Panc1 (cell line): ENCODE measurements around the gene CD6. TPM values are rescaled to one million over a fixed set of nuclear protein-coding genes. Genes with fewer than 3 reads are reported as not detected.

Source experiments
- ATAC-seq: fragments of 200-7000 bp; cut with Tn5 transposase; 2 replicates; pipeline ENCODE4 v1.9.1; 2020; ENCODE audit warnings: mild to moderate bottlenecking, moderate library complexity
- BruUV-seq: library from RNA; stranded (reverse); fragments of 400-500 nt; replicated peaks from 2 replicates; lab custom pipeline; 2021; lab: Mats Ljungman, UMichigan
- CTCF ChIA-PET: fragments of 300-600 bp; sonication (Branson Sonifier 250); formaldehyde crosslinking; loops from one replicate; lab custom pipeline; 2022; ENCODE audit warnings: antibody characterized with exemption; lab: Charles Lee
- POLR2A ChIA-PET: fragments of 300-600 bp; sonication (Branson Sonifier 250); formaldehyde crosslinking; loops from one replicate; lab custom pipeline; 2022; ENCODE audit warnings: antibody characterized with exemption; lab: Charles Lee
- DNase-seq: peaks from one replicate; pipeline ENCODE4 v3.0.0-alpha.2; 2010; ENCODE audit warnings: low read depth, low spot score
- H3K27ac ChIP-seq: 2 replicates; pipeline ENCODE4 v1.5.1; 2011; ENCODE audit warnings: mild to moderate bottlenecking, low read length, inconsistent platforms
- H3K27me3 ChIP-seq: fragments of 200-500 bp; sonication (Bioruptor generic); 2 replicates; pipeline ENCODE4 v1.6.0; 2014; ENCODE audit warnings: low read length, inconsistent platforms; ENCODE audit not compliant: control insufficient read depth, insufficient read depth
- H3K36me3 ChIP-seq: fragments of 200-500 bp; sonication (Bioruptor generic); 2 replicates; pipeline ENCODE4 v1.5.1; 2014; ENCODE audit warnings: inconsistent platforms, mild to moderate bottlenecking, low read length, moderate library complexity; ENCODE audit not compliant: control insufficient read depth, insufficient read depth
- H3K4me1 ChIP-seq: 2 replicates; pipeline ENCODE4 v1.5.1; 2011; ENCODE audit warnings: inconsistent platforms, mild to moderate bottlenecking, low read length, moderate library complexity; ENCODE audit not compliant: control insufficient read depth, insufficient read depth
- H3K4me3 ChIP-seq, 2 experiments: 2 replicates each; pipeline ENCODE4 v1.5.1; 2011 to 2012; ENCODE audit warnings: low read depth in 2 of 2, low read length in 2 of 2, mild to moderate bottlenecking in 2 of 2, inconsistent platforms in 1 of 2, moderate library complexity in 1 of 2
- H3K9me3 ChIP-seq: fragments of 200-500 bp; sonication (Bioruptor generic); 2 replicates; pipeline ENCODE4 v1.5.1; 2014; ENCODE audit warnings: low read depth, mild to moderate bottlenecking, inconsistent platforms, low read length, moderate library complexity; ENCODE audit not compliant: control insufficient read depth, insufficient read depth
- POLR2AphosphoS5 ChIP-seq: IDR thresholded peaks from 2 replicates; pipeline ENCODE4 v1.6.1; 2012; ENCODE audit warnings: mild to moderate bottlenecking, low read depth, low read length, moderate library complexity
- SIN3A ChIP-seq: IDR thresholded peaks from 2 replicates; pipeline ENCODE4 v1.6.1; 2012; ENCODE audit warnings: low read depth, mild to moderate bottlenecking, low read length, moderate library complexity, borderline replicate concordance; ENCODE audit not compliant: insufficient read depth
- TCF7L2 ChIP-seq: IDR thresholded peaks from 2 replicates; pipeline ENCODE4 v1.6.1; 2011; ENCODE audit warnings: mild to moderate bottlenecking, low read depth, low read length, inconsistent platforms
- in situ Hi-C: cut with HindIII; loops from 2 replicates; pipeline ENCODE4 v1.10.0; 2016; ENCODE audit warnings: low sequenced_read_pairs, low pct_unique_long_range_greater_than_20kb
- intact Hi-C: fragments of 100-400 bp; cut with micrococcal nuclease; formaldehyde crosslinking; loops from one replicate; pipeline ENCODE4 v1.10.0; 2022; ENCODE audit not compliant: unreplicated experiment
- total RNA-seq: library from RNA; stranded (reverse); gene quantifications from one replicate; pipeline ENCODE4 v1.2.1, GENCODE V29; 2021; ENCODE audit not compliant: unreplicated experiment
- TF ChIP-seq, protein P1 (sequence below): fragments of 450-650 bp; IDR thresholded peaks from 2 replicates; pipeline ENCODE4 v1.5.1; 2017; ENCODE audit warnings: mild to moderate bottlenecking
- TF ChIP-seq, protein P2 (sequence below), 2 experiments: IDR thresholded peaks; 2 replicates each; pipeline ENCODE4 v1.6.1; 2011 to 2012; ENCODE audit warnings: low read depth in 2 of 2, control low read depth in 1 of 2, low read length in 1 of 2, mild to moderate bottlenecking in 1 of 2, moderate library complexity in 1 of 2; ENCODE audit not compliant: insufficient read depth in 1 of 2

The CD6 gene
- total RNA-seq, 1 experiment from 2014 or later: 1.1 TPM

DNA sequence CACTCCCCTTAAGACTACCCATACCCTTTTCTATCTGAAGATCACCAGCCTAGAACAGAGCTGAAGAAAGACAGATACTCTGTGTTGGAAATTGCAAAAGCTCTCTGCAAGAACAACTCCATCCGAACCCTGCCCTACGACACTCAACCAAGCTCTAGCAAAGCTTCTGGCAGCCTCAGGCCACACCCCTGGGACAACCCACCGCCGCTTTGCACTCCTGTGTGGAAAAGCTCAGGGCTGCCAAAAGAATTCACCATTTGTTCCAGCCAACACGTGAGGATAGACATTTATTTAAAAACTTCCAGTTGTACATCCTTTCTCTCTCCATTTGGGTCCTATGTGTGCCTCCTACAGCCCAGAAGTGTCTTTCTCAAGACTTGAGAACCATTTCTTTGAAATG, 68.4 kb downstream of the CD6 start:
- BruUV-seq: no TSS peak
- H3K36me3 ChIP-seq: no peaks in the 10 kb centered on the region
- intact Hi-C loops (no loop called here), in situ Hi-C loops (no loop called here)
- no peak overlapping the region for H3K27ac ChIP-seq
- CTCF ChIA-PET: no interaction called here
- TF ChIP-seq TCF7L2 (no peak), POLR2AphosphoS5 (no peak), SIN3A (no peak)
- TF ChIP-seq, protein P1, sequence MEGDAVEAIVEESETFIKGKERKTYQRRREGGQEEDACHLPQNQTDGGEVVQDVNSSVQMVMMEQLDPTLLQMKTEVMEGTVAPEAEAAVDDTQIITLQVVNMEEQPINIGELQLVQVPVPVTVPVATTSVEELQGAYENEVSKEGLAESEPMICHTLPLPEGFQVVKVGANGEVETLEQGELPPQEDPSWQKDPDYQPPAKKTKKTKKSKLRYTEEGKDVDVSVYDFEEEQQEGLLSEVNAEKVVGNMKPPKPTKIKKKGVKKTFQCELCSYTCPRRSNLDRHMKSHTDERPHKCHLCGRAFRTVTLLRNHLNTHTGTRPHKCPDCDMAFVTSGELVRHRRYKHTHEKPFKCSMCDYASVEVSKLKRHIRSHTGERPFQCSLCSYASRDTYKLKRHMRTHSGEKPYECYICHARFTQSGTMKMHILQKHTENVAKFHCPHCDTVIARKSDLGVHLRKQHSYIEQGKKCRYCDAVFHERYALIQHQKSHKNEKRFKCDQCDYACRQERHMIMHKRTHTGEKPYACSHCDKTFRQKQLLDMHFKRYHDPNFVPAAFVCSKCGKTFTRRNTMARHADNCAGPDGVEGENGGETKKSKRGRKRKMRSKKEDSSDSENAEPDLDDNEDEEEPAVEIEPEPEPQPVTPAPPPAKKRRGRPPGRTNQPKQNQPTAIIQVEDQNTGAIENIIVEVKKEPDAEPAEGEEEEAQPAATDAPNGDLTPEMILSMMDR: no peak
- TF ChIP-seq, protein P2, sequence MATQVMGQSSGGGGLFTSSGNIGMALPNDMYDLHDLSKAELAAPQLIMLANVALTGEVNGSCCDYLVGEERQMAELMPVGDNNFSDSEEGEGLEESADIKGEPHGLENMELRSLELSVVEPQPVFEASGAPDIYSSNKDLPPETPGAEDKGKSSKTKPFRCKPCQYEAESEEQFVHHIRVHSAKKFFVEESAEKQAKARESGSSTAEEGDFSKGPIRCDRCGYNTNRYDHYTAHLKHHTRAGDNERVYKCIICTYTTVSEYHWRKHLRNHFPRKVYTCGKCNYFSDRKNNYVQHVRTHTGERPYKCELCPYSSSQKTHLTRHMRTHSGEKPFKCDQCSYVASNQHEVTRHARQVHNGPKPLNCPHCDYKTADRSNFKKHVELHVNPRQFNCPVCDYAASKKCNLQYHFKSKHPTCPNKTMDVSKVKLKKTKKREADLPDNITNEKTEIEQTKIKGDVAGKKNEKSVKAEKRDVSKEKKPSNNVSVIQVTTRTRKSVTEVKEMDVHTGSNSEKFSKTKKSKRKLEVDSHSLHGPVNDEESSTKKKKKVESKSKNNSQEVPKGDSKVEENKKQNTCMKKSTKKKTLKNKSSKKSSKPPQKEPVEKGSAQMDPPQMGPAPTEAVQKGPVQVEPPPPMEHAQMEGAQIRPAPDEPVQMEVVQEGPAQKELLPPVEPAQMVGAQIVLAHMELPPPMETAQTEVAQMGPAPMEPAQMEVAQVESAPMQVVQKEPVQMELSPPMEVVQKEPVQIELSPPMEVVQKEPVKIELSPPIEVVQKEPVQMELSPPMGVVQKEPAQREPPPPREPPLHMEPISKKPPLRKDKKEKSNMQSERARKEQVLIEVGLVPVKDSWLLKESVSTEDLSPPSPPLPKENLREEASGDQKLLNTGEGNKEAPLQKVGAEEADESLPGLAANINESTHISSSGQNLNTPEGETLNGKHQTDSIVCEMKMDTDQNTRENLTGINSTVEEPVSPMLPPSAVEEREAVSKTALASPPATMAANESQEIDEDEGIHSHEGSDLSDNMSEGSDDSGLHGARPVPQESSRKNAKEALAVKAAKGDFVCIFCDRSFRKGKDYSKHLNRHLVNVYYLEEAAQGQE (IDR thresholded peaks at IDR 0.05; ENCODE audit: insufficient read depth in 1 of 2, low read depth in 2 of 2, low read length in 1 of 2): no peak
- DNase-seq: no peak
- POLR2A ChIA-PET: no interaction called here
- no peaks in the 10 kb centered on the region for H3K27me3 ChIP-seq
- ATAC-seq: no peak
- H3K9me3 ChIP-seq: no peaks in the 10 kb centered on the region
- H3K4me1 ChIP-seq: no peaks in the 10 kb centered on the region
- H3K4me3 ChIP-seq: no peak overlapping the region

DNA sequence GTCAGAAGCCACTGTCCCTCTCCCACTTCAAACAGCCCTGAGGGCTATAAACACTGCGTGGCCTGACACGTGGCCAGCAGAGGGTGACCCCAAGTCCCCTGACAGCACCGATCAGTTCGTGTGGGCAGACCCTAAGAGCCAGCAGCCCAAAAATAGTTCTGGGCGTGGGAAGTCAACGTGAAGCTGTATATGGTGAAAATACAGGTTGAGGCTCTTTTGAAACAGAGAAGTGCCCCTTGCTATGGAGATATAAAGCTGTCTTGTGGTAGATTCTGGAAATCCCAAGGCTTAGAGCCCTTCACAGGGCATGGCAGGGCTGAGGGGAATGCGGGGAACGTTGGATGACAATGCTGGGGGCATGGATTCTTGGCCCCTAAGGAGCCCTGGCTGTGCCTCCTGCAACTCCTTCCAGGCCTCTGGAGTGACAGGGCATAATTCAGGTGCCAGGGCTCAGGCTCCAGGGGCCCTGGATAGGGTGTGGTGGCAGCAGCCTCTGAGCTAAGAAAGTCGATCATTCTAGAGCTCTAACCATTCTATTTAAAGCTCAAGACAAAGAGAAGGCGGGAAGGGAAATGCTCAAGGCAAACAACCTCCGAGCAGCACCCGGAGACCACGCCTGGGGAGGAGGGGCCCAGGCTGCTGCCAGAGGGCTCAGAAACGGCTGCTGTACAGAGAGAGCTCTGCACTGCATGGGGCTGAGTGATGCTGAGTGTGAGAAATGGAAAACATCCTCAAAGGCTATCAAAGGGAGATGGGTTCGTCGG, 70.5 kb downstream of the CD6 start:
- H3K36me3 ChIP-seq: no peaks in the 10 kb centered on the region
- H3K4me3 ChIP-seq: no peak overlapping the region
- TF ChIP-seq, protein P2 (IDR thresholded peaks at IDR 0.05; ENCODE audit: insufficient read depth in 1 of 2, low read depth in 2 of 2, low read length in 1 of 2): no peak
- TF ChIP-seq SIN3A (no peak), TCF7L2 (no peak), POLR2AphosphoS5 (no peak)
- TF ChIP-seq, protein P1: no peak
- DNase-seq (no peak), ATAC-seq (peak; percentile 77; the same call in 1 of the 2 replicates)
- H3K4me1 ChIP-seq: no peaks in the 10 kb centered on the region
- CTCF ChIA-PET: no interaction called here
- intact Hi-C loops (no loop called here), in situ Hi-C loops (no loop called here)
- H3K9me3 ChIP-seq: no peaks in the 10 kb centered on the region
- no TSS peak for BruUV-seq
- no peaks in the 10 kb centered on the region; the same call in 1 of the 2 replicates for H3K27me3 ChIP-seq
- POLR2A ChIA-PET: no interaction called here
- H3K27ac ChIP-seq: no peak overlapping the region
